ENCODE results near the gene TK2. TPM values are rescaled to one million over a fixed set of nuclear protein-coding genes. Genes with fewer than 3 reads are reported as not detected.

Gene TK2
- total RNA-seq, 6 experiments from 2014 or later, result 29.1 to 43.8 (median 32.6) TPM

DNA sequence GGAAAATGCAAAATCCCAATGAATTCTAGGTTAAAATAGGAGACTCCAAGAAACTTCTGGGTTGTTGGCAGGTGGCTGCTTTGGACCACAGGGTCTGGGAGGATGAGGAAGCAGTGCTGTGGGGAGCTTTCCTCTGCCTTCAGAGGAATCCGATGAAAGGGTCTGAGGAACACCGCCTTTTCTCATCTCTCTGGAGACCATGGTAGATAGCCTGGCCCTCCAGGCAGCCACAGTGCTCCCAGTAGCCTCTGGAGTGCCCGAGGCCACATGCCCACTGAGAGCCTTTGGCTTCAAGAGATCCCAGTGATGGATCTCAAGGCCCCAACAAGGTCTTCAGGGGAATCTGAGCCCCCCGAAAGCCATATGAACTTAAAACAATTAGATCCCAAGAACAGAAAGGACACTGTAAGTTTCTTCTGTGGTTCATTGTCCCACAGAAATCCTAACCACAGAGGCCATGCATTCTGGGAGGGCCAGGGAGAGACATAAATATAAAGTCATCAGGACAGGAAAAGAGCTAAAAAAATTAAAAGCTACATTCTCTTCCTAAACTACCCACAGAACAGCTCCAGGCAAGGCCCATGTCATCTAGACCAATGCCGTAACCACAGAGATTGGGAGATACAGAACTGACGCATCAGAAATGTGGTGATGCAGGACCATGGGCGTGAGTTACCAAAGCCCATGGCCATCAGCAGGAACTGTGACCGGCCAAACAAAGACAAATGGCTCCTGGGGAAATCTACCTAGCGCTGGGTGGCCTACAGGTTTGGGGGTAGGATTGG lies 24.3 kb downstream of the TK2 start:
- no peaks in the 10 kb centered on the region for H3K27me3 Mint-ChIP-seq (ENCODE audit: insufficient read depth)
- H3K4me3 Mint-ChIP-seq, result peak overlapping the region; percentile 20
- H3K9me3 Mint-ChIP-seq, result no peaks in the 10 kb centered on the region
- TF ChIP-seq, protein P1, sequence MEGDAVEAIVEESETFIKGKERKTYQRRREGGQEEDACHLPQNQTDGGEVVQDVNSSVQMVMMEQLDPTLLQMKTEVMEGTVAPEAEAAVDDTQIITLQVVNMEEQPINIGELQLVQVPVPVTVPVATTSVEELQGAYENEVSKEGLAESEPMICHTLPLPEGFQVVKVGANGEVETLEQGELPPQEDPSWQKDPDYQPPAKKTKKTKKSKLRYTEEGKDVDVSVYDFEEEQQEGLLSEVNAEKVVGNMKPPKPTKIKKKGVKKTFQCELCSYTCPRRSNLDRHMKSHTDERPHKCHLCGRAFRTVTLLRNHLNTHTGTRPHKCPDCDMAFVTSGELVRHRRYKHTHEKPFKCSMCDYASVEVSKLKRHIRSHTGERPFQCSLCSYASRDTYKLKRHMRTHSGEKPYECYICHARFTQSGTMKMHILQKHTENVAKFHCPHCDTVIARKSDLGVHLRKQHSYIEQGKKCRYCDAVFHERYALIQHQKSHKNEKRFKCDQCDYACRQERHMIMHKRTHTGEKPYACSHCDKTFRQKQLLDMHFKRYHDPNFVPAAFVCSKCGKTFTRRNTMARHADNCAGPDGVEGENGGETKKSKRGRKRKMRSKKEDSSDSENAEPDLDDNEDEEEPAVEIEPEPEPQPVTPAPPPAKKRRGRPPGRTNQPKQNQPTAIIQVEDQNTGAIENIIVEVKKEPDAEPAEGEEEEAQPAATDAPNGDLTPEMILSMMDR (IDR thresholded peaks at IDR 0.05), result no peak
- H3K4me1 Mint-ChIP-seq (ENCODE audit: low read depth), result peaks cover 40% of the 10 kb centered on the region
- DNase-seq, result peak; percentile 92
- H3K36me3 Mint-ChIP-seq (ENCODE audit: low read depth), result peaks cover 30% of the 10 kb centered on the region
- peak overlapping the region; percentile 94 for H3K27ac Mint-ChIP-seq

DNA sequence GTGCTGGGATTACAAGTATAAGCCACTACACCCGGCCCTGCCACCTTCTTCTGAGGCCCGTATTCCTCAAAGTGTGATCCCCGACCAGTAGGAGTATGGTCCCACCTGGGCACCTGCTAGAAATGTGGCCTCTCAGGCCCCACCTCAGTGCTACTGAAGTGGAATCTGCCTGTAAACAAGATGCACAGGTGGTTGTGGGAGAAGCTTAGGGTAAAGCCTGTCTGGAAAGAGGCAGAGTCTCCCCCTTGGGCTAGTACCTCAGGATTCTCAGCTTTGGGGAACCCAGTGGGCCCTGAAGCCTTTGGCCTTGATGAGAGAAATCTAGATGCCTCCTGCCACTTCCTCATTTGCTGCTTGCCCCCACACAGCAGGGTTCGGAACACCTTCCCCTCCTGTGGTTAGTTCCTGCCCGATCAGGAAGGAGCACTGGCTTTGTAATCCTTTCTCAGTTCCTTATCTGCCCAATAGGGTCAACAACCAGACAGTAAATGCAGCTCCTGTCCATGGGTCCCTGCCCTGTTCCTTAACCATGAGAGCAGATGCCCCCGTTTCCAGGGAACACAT lies 25.2 kb downstream of the TK2 start:
- H3K9me3 Mint-ChIP-seq, result no peaks in the 10 kb centered on the region
- H3K27ac Mint-ChIP-seq, result peak overlapping the region; percentile 94
- no peaks in the 10 kb centered on the region for H3K27me3 Mint-ChIP-seq (ENCODE audit: insufficient read depth)
- peaks cover 44% of the 10 kb centered on the region for H3K4me1 Mint-ChIP-seq (ENCODE audit: low read depth)
- peaks cover 24% of the 10 kb centered on the region for H3K36me3 Mint-ChIP-seq (ENCODE audit: low read depth)
- no peak overlapping the region for H3K4me3 Mint-ChIP-seq
- TF ChIP-seq, protein P1 (IDR thresholded peaks at IDR 0.05), result no peak
- no peak for DNase-seq

DNA sequence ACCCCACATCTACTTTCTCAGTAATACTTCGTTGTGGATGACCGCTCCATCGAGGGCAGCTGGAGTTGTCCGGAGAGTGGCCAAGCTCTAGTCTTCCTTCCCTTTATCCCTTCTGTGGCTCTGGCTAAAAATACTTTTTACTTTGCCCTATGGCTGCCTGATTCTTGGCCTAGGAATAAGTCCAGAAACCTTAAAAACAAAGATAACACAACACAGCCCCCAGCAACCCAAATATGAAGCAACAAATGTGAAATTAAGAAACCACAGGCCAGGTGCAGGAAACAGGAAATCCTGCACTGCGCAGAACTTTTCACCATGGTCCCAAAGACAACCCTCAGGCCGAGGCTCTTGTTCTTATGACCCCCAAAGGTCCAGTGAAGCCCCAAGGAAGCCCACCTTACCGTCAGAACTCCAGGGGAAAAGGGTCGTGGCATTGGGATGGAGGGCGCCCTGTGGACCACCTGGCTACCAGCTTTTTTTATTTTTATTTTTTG lies 26.0 kb downstream of the TK2 start:
- no peaks in the 10 kb centered on the region for H3K27me3 Mint-ChIP-seq (ENCODE audit: insufficient read depth)
- no peaks in the 10 kb centered on the region for H3K9me3 Mint-ChIP-seq
- DNase-seq, result no peak
- TF ChIP-seq, protein P1 (IDR thresholded peaks at IDR 0.05), result no peak
- peaks cover 44% of the 10 kb centered on the region for H3K4me1 Mint-ChIP-seq (ENCODE audit: low read depth)
- H3K36me3 Mint-ChIP-seq (ENCODE audit: low read depth), result peaks cover 21% of the 10 kb centered on the region
- no peak overlapping the region; the same call in 1 of the 2 replicates for H3K27ac Mint-ChIP-seq
- no peak overlapping the region for H3K4me3 Mint-ChIP-seq

DNA sequence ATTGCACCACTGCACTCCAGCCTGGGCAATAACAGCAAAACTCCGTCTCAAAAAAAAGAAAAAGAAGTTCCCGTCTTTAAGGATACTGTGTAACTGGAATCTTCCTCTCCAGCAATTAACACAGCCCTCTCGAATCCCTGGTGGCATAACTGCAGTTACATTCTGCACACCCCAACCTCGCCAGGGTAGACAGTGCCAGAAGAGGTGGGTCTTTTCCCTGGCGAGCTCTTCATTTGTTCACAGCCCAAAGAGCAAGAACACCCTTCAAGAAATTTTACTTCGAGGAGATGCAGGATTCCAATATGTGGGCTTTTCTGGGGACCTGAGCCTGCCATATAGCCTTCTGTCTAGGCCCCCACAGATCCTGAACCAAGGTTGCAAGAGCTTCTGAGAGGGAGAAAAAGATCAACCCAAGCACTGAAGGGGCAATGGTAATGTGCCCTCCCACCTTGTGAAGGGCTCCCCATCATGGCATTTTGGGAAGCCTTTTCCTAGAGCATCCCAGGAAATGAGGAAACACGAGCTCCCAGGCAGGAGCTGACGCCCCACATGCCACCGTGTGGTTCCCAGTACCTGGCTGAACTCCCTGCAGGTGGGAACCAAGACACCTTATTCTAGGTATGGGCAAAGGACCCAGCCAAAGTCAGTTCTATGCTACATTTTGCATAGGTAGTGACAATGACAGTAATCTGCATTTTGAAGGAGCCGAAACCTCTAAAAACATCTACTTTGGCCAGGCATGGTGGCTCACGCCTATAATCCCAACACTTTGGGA lies 26.9 kb downstream of the TK2 start:
- peaks cover 14% of the 10 kb centered on the region for H3K36me3 Mint-ChIP-seq (ENCODE audit: low read depth)
- H3K4me3 Mint-ChIP-seq, result no peak overlapping the region
- no peak for DNase-seq
- no peaks in the 10 kb centered on the region for H3K9me3 Mint-ChIP-seq
- H3K27me3 Mint-ChIP-seq (ENCODE audit: insufficient read depth), result no peaks in the 10 kb centered on the region
- TF ChIP-seq, protein P1 (IDR thresholded peaks at IDR 0.05), result no peak
- peaks cover 44% of the 10 kb centered on the region for H3K4me1 Mint-ChIP-seq (ENCODE audit: low read depth)
- no peak overlapping the region for H3K27ac Mint-ChIP-seq

DNA sequence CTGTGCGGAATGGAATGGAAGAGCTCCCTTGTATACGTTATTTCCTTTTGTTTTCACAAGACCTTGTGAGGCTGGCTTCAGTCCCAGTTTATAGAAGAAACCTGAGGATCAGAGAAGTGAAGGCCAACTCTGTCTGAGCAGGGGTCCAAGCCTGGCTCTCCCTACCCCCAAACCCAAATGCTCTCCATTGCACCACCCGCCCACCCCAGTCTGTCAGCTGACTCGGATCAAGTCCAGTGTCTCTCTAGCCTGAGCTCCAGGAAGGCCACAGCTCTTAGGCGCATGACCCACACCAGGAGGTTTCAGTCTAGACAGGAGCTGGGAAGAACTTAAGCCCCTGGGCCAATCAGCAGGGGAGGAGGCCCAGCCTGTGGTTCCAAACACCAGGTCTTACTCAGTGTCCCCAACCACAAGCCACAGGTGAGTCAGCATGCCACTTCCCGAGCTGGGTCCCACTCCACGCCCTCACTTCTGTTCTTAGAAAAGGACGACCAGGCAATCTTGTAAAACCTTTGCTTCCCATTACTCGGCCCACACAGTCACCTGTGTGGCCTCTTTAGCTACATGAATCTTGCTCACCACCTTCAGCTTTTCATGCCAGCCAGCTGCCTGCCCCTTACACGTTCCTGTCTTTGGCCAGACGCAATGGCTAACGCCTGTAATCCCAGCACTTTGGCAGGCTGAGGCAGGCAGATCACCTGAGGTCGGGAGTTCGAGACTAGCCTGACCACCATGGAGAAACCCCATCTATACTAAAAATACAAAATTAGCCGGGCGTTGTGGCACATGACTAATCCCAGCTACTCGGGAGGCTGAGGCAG lies 27.8 kb downstream of the TK2 start:
- TF ChIP-seq, protein P1 (IDR thresholded peaks at IDR 0.05), result no peak
- DNase-seq, result peak; percentile 70
- Mint-ChIP-seq H3K4me1 (ENCODE audit: low read depth) (peaks cover 52% of the 10 kb centered on the region), H3K9me3 (no peaks in the 10 kb centered on the region), H3K36me3 (ENCODE audit: low read depth) (peaks cover 17% of the 10 kb centered on the region), H3K4me3 (peak overlapping the region; percentile 32; the same call in 1 of the 2 replicates), H3K27me3 (ENCODE audit: insufficient read depth) (no peaks in the 10 kb centered on the region; the same call in 1 of the 2 replicates), H3K27ac (peak overlapping the region; percentile 45)
